Activated CD8-positive, alpha-beta memory T cell treated with anti-CD3 and anti-CD28 coated beads, Interleukin-2, amount 10 ng/mL, durations not matched to agents 7 days and 5 days (primary cell): ENCODE data around the gene MALRD1. TPM values are rescaled to one million over a fixed set of nuclear protein-coding genes. Genes with fewer than 3 reads are reported as not detected.

Source experiments
- ATAC-seq: fragments of 150-1000 bp; cut with Tn5 transposase; one replicate; pipeline ENCODE4 v1.10.0; 2021; ENCODE audit warnings: moderate library complexity
- CTCF ChIA-PET: fragments of 350-600 bp; sonication (Branson Sonifier 250); formaldehyde crosslinking; loops from one replicate; lab custom pipeline; 2021; ENCODE audit warnings: antibody characterized with exemption; lab: Charles Lee
- DNase-seq: peaks from one replicate; pipeline ENCODE4 v3.0.0-alpha.2; 2020
- H3K27ac Mint-ChIP-seq: one replicate; pipeline ENCODE4 v1.8.0; 2021; ENCODE audit warnings: mild to moderate bottlenecking, mixed read lengths
- H3K27me3 Mint-ChIP-seq: one replicate; pipeline ENCODE4 v1.8.0; 2021; ENCODE audit warnings: mixed read lengths
- H3K36me3 Mint-ChIP-seq: one replicate; pipeline ENCODE4 v1.8.0; 2021; ENCODE audit warnings: mild to moderate bottlenecking, mixed read lengths
- H3K4me1 Mint-ChIP-seq: one replicate; pipeline ENCODE4 v1.8.0; 2021; ENCODE audit warnings: mixed read lengths
- H3K4me3 Mint-ChIP-seq: one replicate; pipeline ENCODE4 v1.8.0; 2021; ENCODE audit warnings: mild to moderate bottlenecking, moderate library complexity, mixed read lengths
- H3K9me3 Mint-ChIP-seq: one replicate; pipeline ENCODE4 v1.8.0; 2022; ENCODE audit warnings: low read depth, mixed read lengths
- total RNA-seq, 2 experiments: library from RNA; stranded (reverse); gene quantifications; one replicate each; pipeline ENCODE4 v1.2.3, GENCODE V29; 2021

Gene MALRD1
- total RNA-seq, 2 experiments from 2014 or later: not detected

DNA sequence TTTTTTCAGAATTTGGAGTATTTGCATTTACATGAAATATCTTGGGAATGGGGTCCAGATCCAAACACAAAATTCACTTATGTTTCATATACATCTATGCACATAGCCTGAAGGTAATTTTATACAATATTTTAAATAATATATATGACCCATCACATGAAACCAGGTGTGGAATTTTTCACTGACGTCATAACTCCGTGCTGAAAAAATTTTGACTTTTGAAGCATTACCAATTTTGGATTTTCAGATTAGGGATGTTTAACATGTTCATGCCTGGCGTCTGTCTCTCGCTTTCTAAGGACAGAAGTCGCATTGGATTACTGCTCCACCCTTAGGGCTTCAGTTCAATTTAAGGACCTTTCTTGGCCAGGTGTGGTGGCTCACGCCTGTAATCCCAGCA lies 418.1 kb downstream of the MALRD1 start:
- no peak overlapping the region for H3K27ac Mint-ChIP-seq
- no peak overlapping the region for H3K4me3 Mint-ChIP-seq
- H3K27me3 Mint-ChIP-seq: no peaks in the 10 kb centered on the region
- no peaks in the 10 kb centered on the region for H3K36me3 Mint-ChIP-seq
- H3K4me1 Mint-ChIP-seq: no peaks in the 10 kb centered on the region
- ATAC-seq (no peak), DNase-seq (no peak)
- CTCF ChIA-PET: no interaction called here
- H3K9me3 Mint-ChIP-seq: peaks cover 10% of the 10 kb centered on the region

DNA sequence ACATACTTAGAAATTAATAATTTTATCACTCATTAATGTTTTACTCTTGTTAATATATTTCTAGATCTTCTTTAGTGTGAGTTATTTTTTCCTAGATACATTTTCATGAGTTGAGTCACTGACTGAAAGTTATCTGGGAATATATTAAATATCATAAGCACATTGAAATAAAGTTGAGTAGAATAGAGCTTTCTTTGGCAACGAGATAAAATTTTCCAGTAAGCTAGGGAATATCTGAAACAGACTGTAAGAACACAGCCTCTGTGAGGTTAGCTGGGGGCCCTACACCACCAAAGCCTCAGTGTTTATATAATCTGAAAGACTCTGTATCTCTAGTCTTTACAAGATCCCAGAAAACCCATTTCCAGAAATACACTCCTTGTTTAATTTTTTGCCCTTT lies 419.8 kb downstream of the MALRD1 start:
- Mint-ChIP-seq H3K36me3 (no peaks in the 10 kb centered on the region), H3K27ac (no peak overlapping the region), H3K27me3 (no peaks in the 10 kb centered on the region), H3K4me1 (no peaks in the 10 kb centered on the region), H3K4me3 (no peak overlapping the region), H3K9me3 (peaks cover 9% of the 10 kb centered on the region)
- ATAC-seq: no peak
- no peak for DNase-seq
- CTCF ChIA-PET: no interaction called here

DNA sequence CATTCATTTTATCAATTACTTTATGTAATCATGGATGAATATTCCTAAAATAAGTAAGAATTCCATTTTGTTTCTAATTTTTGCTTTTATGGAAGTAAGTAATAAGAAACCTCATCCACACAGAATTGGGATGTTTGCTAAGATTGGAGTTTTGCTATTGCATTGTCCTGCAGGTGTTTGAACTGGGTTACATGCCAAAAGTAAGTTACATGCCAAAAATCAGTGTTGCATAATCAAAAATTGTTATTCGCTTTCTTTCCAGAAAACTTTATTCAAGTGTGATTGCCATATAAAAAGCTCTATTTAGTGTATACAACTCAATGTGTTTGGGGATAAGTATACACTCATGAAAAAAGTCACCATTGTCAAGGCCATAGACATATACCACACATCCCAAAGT lies 420.9 kb downstream of the MALRD1 start:
- no peaks in the 10 kb centered on the region for H3K4me1 Mint-ChIP-seq
- peaks cover 9% of the 10 kb centered on the region for H3K9me3 Mint-ChIP-seq
- H3K4me3 Mint-ChIP-seq: no peak overlapping the region
- CTCF ChIA-PET: no interaction called here
- H3K36me3 Mint-ChIP-seq: no peaks in the 10 kb centered on the region
- ATAC-seq (no peak), DNase-seq (no peak)
- H3K27ac Mint-ChIP-seq: no peak overlapping the region
- H3K27me3 Mint-ChIP-seq: no peaks in the 10 kb centered on the region

DNA sequence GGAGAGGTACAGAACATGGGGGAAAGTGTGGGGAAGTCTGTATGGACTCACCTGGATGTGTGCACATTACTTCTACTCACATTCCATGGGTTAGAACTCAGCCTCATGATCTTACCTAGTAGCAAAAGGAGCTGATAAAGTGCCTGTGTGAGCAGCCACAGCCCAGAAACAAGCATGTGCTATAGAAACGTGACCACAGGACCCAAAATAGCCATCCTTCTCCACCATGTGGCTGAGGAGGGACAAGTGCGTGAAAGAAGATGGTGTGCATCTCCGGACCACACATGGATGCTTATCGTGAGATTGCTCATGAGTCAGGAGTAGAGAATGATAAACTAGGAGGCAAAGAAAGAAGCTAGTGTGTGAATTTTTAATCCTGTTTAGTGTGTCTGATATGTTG lies 431.3 kb downstream of the MALRD1 start:
- CTCF ChIA-PET: no interaction called here
- ATAC-seq (no peak), DNase-seq (no peak)
- no peaks in the 10 kb centered on the region for H3K27me3 Mint-ChIP-seq
- H3K4me3 Mint-ChIP-seq: no peak overlapping the region
- H3K9me3 Mint-ChIP-seq: peaks cover 4% of the 10 kb centered on the region
- no peaks in the 10 kb centered on the region for H3K36me3 Mint-ChIP-seq
- no peak overlapping the region for H3K27ac Mint-ChIP-seq
- H3K4me1 Mint-ChIP-seq: no peaks in the 10 kb centered on the region

DNA sequence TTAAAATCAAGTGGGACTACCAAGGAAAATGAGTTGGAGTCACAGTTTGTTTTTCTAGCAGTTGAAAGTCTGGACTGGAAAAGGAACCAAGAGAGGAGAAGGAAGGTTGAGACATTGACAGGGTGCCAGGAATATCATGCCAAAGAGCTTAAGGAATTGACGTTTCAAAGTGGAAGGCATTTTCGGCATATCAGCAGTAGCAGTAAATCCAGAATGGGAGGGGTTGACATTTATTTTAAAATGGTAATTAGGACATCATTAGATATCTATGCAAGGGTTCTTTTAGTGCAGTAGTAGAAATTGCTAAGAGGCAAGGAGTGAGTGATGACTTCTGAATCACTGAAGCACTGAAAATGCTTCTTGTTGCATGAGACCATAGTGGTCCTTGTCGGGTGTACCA lies 431.8 kb downstream of the MALRD1 start:
- CTCF ChIA-PET: no interaction called here
- no peak overlapping the region for H3K4me3 Mint-ChIP-seq
- no peaks in the 10 kb centered on the region for H3K4me1 Mint-ChIP-seq
- DNase-seq (no peak), ATAC-seq (no peak)
- H3K27ac Mint-ChIP-seq: no peak overlapping the region
- peaks cover 4% of the 10 kb centered on the region for H3K9me3 Mint-ChIP-seq
- H3K27me3 Mint-ChIP-seq: no peaks in the 10 kb centered on the region
- H3K36me3 Mint-ChIP-seq: no peaks in the 10 kb centered on the region

DNA sequence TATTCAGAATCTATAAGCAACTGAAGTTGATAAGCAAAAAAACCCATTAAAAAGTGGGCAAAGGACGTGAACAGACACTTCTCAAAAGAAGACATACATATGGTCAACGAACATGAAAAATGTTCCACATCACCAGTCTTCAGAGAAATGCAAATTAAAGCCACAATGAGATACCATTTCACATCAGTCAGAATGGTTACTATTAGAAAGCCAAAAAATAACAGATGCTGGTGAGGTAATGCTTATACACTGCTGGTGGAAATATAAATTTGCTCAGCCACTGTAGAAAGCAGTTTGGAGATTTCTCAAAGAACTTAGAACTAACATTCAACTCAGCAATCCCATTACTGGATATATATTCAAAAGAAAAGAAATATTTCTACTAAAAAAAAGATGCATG lies 434.8 kb downstream of the MALRD1 start:
- Mint-ChIP-seq H3K27me3 (no peaks in the 10 kb centered on the region), H3K27ac (no peak overlapping the region), H3K4me3 (no peak overlapping the region), H3K36me3 (no peaks in the 10 kb centered on the region), H3K4me1 (no peaks in the 10 kb centered on the region), H3K9me3 (peaks cover 5% of the 10 kb centered on the region)
- ATAC-seq (no peak), DNase-seq (no peak)
- CTCF ChIA-PET: no interaction called here

DNA sequence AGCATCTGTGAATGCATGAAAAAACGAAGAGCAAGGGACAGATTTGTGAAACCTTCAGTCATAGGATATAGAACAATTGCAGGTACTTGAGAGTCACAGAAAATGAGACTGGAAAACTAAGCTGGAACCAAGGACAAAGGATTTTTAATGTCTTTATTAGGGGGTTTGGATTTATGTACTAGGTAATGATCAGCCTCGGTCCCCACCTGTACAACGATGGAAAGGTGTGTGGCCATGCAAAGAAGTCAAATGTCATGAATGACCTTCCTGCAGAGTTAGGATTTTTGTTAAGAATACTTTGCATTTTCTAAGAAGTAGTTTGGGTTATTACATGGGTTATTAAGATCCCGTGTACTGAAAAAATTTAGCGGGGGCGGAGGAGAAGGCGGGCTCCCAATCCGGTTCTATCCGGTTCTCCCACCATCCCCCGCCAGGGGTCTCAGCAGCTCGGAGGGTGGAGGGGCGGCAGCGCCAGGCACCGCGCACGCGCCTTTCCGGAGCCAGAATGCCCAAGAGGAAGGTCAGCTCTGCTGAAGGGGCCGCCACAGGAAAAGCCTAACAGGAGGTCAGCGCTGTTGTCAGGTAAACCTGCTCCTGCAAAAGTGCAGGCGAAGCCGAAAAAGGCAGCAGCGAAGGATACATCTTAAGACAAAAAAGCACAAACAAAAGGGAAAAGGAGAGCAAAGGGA lies 440.1 kb downstream of the MALRD1 start:
- DNase-seq (no peak), ATAC-seq (no peak)
- Mint-ChIP-seq H3K4me1 (no peaks in the 10 kb centered on the region), H3K9me3 (peaks cover 6% of the 10 kb centered on the region), H3K36me3 (no peaks in the 10 kb centered on the region), H3K27ac (no peak overlapping the region), H3K4me3 (no peak overlapping the region), H3K27me3 (no peaks in the 10 kb centered on the region)
- CTCF ChIA-PET: no interaction called here

DNA sequence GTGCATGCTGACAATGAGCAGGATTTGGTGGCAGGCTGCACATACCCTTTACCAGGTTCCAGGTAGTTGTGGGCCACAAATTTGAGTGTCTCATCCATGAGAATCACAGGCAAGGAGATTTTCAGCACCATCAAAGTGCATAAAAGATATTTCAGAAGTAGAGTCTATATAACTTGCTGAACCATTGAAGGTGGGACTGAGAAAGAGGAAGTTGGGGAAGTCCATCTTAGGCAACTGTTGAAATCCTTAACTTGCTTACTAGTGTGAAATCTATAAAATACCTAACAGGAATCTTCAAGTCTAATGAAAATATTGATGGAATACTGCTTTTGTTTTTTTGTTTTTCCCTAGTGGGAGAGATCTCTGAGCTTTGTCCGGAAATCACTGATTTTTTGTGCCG lies 442.6 kb downstream of the MALRD1 start:
- no peak overlapping the region for H3K4me3 Mint-ChIP-seq
- DNase-seq (no peak), ATAC-seq (no peak)
- CTCF ChIA-PET: no interaction called here
- no peak overlapping the region for H3K27ac Mint-ChIP-seq
- no peaks in the 10 kb centered on the region for H3K27me3 Mint-ChIP-seq
- H3K4me1 Mint-ChIP-seq: no peaks in the 10 kb centered on the region
- no peaks in the 10 kb centered on the region for H3K36me3 Mint-ChIP-seq
- H3K9me3 Mint-ChIP-seq: peaks cover 8% of the 10 kb centered on the region

DNA sequence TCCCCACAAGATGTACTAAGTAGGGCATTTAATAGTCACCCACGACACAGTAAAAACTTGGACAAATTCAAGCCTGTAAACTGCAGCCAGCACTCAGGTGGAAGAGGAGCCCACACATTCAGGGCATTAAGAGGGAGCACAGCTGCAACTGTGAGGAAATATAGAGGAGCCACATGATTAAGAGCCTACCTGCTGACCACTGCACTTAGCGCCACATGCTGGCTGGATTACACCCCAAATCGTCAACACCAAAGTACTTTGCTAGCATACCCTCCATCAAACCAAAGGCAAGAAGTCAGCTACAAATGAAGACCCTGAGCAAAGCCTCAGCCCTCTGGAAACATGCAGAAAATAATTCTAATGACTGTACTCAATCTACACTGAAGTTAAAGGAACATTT lies 445.3 kb downstream of the MALRD1 start:
- no peaks in the 10 kb centered on the region for H3K4me1 Mint-ChIP-seq
- ATAC-seq: no peak
- no peaks in the 10 kb centered on the region for H3K27me3 Mint-ChIP-seq
- no peaks in the 10 kb centered on the region for H3K36me3 Mint-ChIP-seq
- no peak overlapping the region for H3K4me3 Mint-ChIP-seq
- H3K27ac Mint-ChIP-seq: no peak overlapping the region
- H3K9me3 Mint-ChIP-seq: peaks cover 6% of the 10 kb centered on the region
- CTCF ChIA-PET: no interaction called here
- no peak for DNase-seq

DNA sequence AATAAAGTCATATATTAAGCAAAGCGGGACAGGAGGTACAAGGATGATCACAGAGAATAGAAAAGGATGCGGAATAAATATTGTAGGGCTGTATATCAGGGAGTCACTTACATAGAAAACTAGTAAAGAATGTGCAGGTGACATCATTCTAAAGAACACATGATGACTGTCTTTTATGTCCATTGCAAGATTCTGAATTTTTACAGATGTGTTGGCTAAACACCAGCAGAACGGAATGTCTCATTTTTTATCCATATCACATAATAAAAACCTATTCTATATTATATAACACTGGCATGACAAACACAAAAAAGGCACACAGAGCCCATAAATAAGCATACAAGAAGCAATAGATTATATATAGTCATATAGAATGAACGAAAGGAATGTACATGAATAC lies 448.4 kb downstream of the MALRD1 start:
- Mint-ChIP-seq H3K27me3 (no peaks in the 10 kb centered on the region), H3K27ac (no peak overlapping the region), H3K4me3 (no peak overlapping the region), H3K36me3 (no peaks in the 10 kb centered on the region), H3K4me1 (no peaks in the 10 kb centered on the region), H3K9me3 (peaks cover 6% of the 10 kb centered on the region)
- ATAC-seq: no peak
- CTCF ChIA-PET: no interaction called here
- no peak for DNase-seq

DNA sequence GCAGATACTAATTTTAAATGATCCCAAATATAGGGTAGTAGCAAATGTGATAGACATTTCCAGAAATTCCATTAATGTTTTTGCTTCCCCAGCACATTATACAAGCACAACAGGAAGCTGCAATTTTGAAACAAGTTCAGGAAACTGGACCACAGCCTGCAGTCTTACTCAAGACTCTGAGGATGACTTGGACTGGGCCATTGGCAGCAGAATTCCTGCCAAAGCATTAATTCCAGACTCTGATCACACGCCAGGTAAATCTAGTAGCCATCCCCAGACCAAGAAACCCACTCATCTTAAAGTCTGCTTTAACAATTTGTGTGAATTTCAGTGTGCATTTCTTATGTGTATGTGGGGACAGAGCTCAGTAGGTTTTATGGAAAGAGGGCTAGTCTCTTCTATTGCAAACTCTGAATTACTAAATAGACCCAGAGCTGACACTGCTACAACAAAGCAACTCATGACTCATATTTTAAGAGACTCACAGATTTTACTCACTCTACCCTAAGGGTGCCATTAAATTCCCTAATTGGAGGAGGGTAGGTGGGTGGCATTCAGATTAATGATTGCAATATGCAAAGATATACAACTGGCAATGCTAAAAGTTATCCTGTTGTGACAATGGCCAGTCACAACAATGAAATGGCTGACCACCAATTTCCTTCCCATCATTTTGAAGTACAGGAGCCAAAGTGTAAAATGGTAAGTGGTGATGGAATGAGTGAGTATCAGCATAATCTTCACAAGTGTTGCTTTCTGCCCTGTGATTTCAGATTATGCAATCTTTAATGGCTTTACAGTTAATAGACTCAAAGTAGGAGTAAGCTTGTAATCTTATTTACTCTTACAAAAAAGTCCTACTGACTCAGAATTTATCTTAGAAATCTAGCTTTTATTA lies 450.0 kb downstream of the MALRD1 start:
- ATAC-seq (no peak), DNase-seq (no peak)
- H3K4me3 Mint-ChIP-seq: no peak overlapping the region
- CTCF ChIA-PET: no interaction called here
- no peaks in the 10 kb centered on the region for H3K4me1 Mint-ChIP-seq
- no peak overlapping the region for H3K27ac Mint-ChIP-seq
- no peaks in the 10 kb centered on the region for H3K27me3 Mint-ChIP-seq
- peaks cover 7% of the 10 kb centered on the region for H3K9me3 Mint-ChIP-seq
- H3K36me3 Mint-ChIP-seq: no peaks in the 10 kb centered on the region

DNA sequence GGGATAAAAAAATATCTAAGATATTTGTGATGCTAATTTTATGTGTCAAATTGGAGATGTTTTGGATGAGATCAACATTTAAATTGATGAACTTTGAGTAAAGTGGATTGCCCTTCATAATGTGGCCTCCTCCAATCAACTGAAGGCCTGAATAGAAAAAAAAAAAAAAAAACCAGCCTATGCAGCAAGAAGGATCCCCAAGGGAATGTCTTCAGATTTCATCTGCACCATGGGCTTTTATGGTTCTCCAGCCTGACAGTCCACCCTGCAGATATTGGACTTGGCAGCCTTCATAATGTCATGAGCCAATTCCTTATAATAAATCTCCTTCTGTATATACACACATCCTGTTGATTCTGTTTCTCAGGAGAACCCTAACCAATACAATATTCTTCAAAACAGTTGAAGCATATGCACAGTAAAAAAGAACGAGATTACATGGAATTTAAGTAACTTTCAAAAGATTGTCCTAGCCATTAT lies 450.7 kb downstream of the MALRD1 start:
- DNase-seq: no peak
- ATAC-seq: no peak
- peaks cover 8% of the 10 kb centered on the region for H3K9me3 Mint-ChIP-seq
- H3K36me3 Mint-ChIP-seq: no peaks in the 10 kb centered on the region
- no peaks in the 10 kb centered on the region for H3K4me1 Mint-ChIP-seq
- H3K27ac Mint-ChIP-seq: no peak overlapping the region
- H3K4me3 Mint-ChIP-seq: no peak overlapping the region
- H3K27me3 Mint-ChIP-seq: no peaks in the 10 kb centered on the region
- CTCF ChIA-PET: no interaction called here

DNA sequence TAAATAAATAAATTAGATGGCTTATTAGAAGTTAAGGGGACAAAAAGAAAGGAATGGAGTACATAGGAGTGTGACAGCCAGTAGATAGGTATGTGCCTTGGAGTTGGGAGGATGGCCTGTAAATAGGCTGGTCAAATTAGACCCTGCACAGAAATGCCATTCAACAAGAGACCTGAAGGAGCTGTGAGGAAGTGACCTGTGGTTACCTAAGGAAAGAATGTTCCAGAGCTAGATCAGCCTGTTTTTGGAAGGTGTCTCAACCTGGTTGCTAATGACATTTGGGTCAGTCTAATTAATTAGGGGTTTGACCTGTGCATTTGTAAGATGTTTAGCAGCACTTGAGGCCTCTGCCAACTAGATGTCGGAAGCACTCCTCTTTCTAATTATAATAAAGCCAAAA lies 452.4 kb downstream of the MALRD1 start:
- Mint-ChIP-seq H3K4me3 (no peak overlapping the region), H3K36me3 (no peaks in the 10 kb centered on the region), H3K4me1 (no peaks in the 10 kb centered on the region), H3K27ac (no peak overlapping the region), H3K27me3 (no peaks in the 10 kb centered on the region), H3K9me3 (peaks cover 10% of the 10 kb centered on the region)
- ATAC-seq: no peak
- DNase-seq: no peak
- CTCF ChIA-PET: no interaction called here
